Measurements from ENCODE around the gene BCL2L1.
"Not testable (repeated sequence)": the region's sequence is repeated elsewhere in the genome, so short reads cannot be mapped to it uniquely, and the experiment has no call there.

The BCL2L1 gene

GRCh38 chr20:31751126-31751525 lies 28.5 kb upstream of the BCL2L1 start:
- H2BK5ac ChIP-seq (ENCODE audit: low read length), result no peak overlapping the region
- no peak for DNase-seq
- no peak overlapping the region for H3K9ac ChIP-seq (ENCODE audit: low read length)
- H3K4me2 ChIP-seq (ENCODE audit: low read length), result no peak overlapping the region
- H3K36me3 ChIP-seq (ENCODE audit: control insufficient read depth, insufficient read depth, low read length), result no peaks in the 10 kb centered on the region
- H4K5ac ChIP-seq (ENCODE audit: low read length), result no peak overlapping the region
- H3K79me2 ChIP-seq (ENCODE audit: control insufficient read depth, insufficient read depth, low read length), result peaks cover 40% of the 10 kb centered on the region
- no peak overlapping the region for H2BK15ac ChIP-seq (replicated peaks; ENCODE audit: low read depth)
- H4K8ac ChIP-seq (ENCODE audit: low read depth, low read length), result no peak overlapping the region
- H2AK5ac ChIP-seq (ENCODE audit: low read length), result no peak overlapping the region
- H3K79me1 ChIP-seq (ENCODE audit: low read length), result peaks cover 10% of the 10 kb centered on the region
- no CpG with 5 or more reads among the region's 1 CpG for WGBS (ENCODE audit: extremely low coverage, insufficient coverage, low lambda C conversion rate)
- H2BK120ac ChIP-seq (ENCODE audit: low read depth, low read length), result no peak overlapping the region
- no peak overlapping the region for H3K56ac ChIP-seq (ENCODE audit: low read length)
- H3K18ac ChIP-seq (ENCODE audit: low read length), result no peak overlapping the region
- no peak overlapping the region for H3K4me3 ChIP-seq (ENCODE audit: low read length)
- no peak overlapping the region for H3K27ac ChIP-seq (ENCODE audit: low read depth, low read length)
- no peak overlapping the region for H3K4ac ChIP-seq (ENCODE audit: low read depth, low read length)
- no peak overlapping the region for H3K23ac ChIP-seq (ENCODE audit: low read length)
- no peaks in the 10 kb centered on the region for H3K4me1 ChIP-seq (ENCODE audit: control insufficient read depth, low read depth, low read length)
- no peaks in the 10 kb centered on the region for H3K27me3 ChIP-seq (ENCODE audit: insufficient read depth, low read length, poor library complexity)

DNA sequence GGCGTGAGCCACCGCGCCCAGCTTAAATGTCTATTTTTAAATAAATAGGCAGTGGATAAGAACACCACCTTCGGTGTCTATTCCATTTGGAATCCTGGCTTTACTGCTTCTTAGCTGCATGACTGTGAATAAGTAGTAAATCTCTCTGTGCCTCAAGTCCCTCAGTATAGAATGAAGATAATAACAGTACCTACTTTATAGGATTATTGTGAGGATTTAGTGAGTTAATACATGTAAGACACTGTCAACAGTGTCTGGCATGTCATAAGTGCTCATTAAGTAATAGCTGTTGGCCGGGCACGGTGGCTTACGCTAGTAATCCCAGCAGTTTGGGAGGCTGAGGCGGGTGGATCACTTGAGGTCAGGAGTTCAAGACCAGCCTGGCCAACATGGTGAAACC lies 26.6 kb upstream of the BCL2L1 start:
- H2BK15ac ChIP-seq (replicated peaks; ENCODE audit: low read depth), result no peak overlapping the region
- H3K9ac ChIP-seq (ENCODE audit: low read length), result no peak overlapping the region
- no peak overlapping the region for H3K18ac ChIP-seq (ENCODE audit: low read length)
- H3K4me3 ChIP-seq (ENCODE audit: low read length), result no peak overlapping the region
- no peaks in the 10 kb centered on the region for H3K4me1 ChIP-seq (ENCODE audit: control insufficient read depth, low read depth, low read length)
- H3K36me3 ChIP-seq (ENCODE audit: control insufficient read depth, insufficient read depth, low read length), result no peaks in the 10 kb centered on the region
- no peak overlapping the region for H4K5ac ChIP-seq (ENCODE audit: low read length)
- no peak overlapping the region for H3K56ac ChIP-seq (ENCODE audit: low read length)
- H2BK120ac ChIP-seq (ENCODE audit: low read depth, low read length), result no peak overlapping the region
- no peak overlapping the region for H3K4me2 ChIP-seq (ENCODE audit: low read length)
- no CpG with 5 or more reads among the region's 8 CpGs for WGBS (ENCODE audit: extremely low coverage, insufficient coverage, low lambda C conversion rate)
- no peak overlapping the region for H2AK5ac ChIP-seq (ENCODE audit: low read length)
- no peak overlapping the region for H2BK5ac ChIP-seq (ENCODE audit: low read length)
- H4K8ac ChIP-seq (ENCODE audit: low read depth, low read length), result no peak overlapping the region
- DNase-seq, result no peak
- H3K27me3 ChIP-seq (ENCODE audit: insufficient read depth, low read length, poor library complexity), result no peaks in the 10 kb centered on the region
- H3K79me1 ChIP-seq (ENCODE audit: low read length), result peaks cover 9% of the 10 kb centered on the region
- H3K4ac ChIP-seq (ENCODE audit: low read depth, low read length), result no peak overlapping the region
- no peak overlapping the region for H3K23ac ChIP-seq (ENCODE audit: low read length)
- peaks cover 38% of the 10 kb centered on the region for H3K79me2 ChIP-seq (ENCODE audit: control insufficient read depth, insufficient read depth, low read length)
- no peak overlapping the region for H3K27ac ChIP-seq (ENCODE audit: low read depth, low read length)

GRCh38 chr20:31747640-31748039 lies 25.0 kb upstream of the BCL2L1 start:
- Histone ChIP-seq H4K8ac (ENCODE audit: low read depth, low read length) (no peak overlapping the region), H3K4me1 (ENCODE audit: control insufficient read depth, low read depth, low read length) (no peaks in the 10 kb centered on the region), H3K23ac (ENCODE audit: low read length) (no peak overlapping the region), H3K79me1 (ENCODE audit: low read length) (peaks cover 7% of the 10 kb centered on the region), H3K4me3 (ENCODE audit: low read length) (no peak overlapping the region), H2AK5ac (ENCODE audit: low read length) (no peak overlapping the region), H3K4ac (ENCODE audit: low read depth, low read length) (no peak overlapping the region), H3K36me3 (ENCODE audit: control insufficient read depth, insufficient read depth, low read length) (no peaks in the 10 kb centered on the region), H2BK5ac (ENCODE audit: low read length) (no peak overlapping the region), H2BK15ac (replicated peaks; ENCODE audit: low read depth) (no peak overlapping the region), H3K27ac (ENCODE audit: low read depth, low read length) (no peak overlapping the region), H3K18ac (ENCODE audit: low read length) (no peak overlapping the region), H4K5ac (ENCODE audit: low read length) (no peak overlapping the region), H3K4me2 (ENCODE audit: low read length) (no peak overlapping the region), H2BK120ac (ENCODE audit: low read depth, low read length) (no peak overlapping the region), H3K79me2 (ENCODE audit: control insufficient read depth, insufficient read depth, low read length) (peaks cover 33% of the 10 kb centered on the region), H3K56ac (ENCODE audit: low read length) (no peak overlapping the region), H3K9ac (ENCODE audit: low read length) (no peak overlapping the region), H3K27me3 (ENCODE audit: insufficient read depth, low read length, poor library complexity) (no peaks in the 10 kb centered on the region)
- DNase-seq, result peak; percentile 7
- WGBS (ENCODE audit: extremely low coverage, insufficient coverage, low lambda C conversion rate), result no CpG with 5 or more reads among the region's 5 CpGs

GRCh38 chr20:31747028-31747427 lies 24.4 kb upstream of the BCL2L1 start:
- H4K5ac ChIP-seq (ENCODE audit: low read length); H3K23ac ChIP-seq (ENCODE audit: low read length); H3K18ac ChIP-seq (ENCODE audit: low read length); H3K27ac ChIP-seq (ENCODE audit: low read depth, low read length); H3K4ac ChIP-seq (ENCODE audit: low read depth, low read length); H2BK15ac ChIP-seq (replicated peaks; ENCODE audit: low read depth); H2BK5ac ChIP-seq (ENCODE audit: low read length); H3K4me2 ChIP-seq (ENCODE audit: low read length); H3K79me1 ChIP-seq (ENCODE audit: low read length); H3K56ac ChIP-seq (ENCODE audit: low read length); H2AK5ac ChIP-seq (ENCODE audit: low read length); H3K27me3 ChIP-seq (ENCODE audit: insufficient read depth, low read length, poor library complexity); H2BK120ac ChIP-seq (ENCODE audit: low read depth, low read length); H3K9ac ChIP-seq (ENCODE audit: low read length); H3K36me3 ChIP-seq (ENCODE audit: control insufficient read depth, insufficient read depth, low read length); H4K8ac ChIP-seq (ENCODE audit: low read depth, low read length); DNase-seq; H3K4me1 ChIP-seq (ENCODE audit: control insufficient read depth, low read depth, low read length); H3K4me3 ChIP-seq (ENCODE audit: low read length): not testable (repeated sequence)
- peaks cover 33% of the 10 kb centered on the region for H3K79me2 ChIP-seq (ENCODE audit: control insufficient read depth, insufficient read depth, low read length)
- WGBS (ENCODE audit: extremely low coverage, insufficient coverage, low lambda C conversion rate), result no CpG with 5 or more reads among the region's 14 CpGs

DNA sequence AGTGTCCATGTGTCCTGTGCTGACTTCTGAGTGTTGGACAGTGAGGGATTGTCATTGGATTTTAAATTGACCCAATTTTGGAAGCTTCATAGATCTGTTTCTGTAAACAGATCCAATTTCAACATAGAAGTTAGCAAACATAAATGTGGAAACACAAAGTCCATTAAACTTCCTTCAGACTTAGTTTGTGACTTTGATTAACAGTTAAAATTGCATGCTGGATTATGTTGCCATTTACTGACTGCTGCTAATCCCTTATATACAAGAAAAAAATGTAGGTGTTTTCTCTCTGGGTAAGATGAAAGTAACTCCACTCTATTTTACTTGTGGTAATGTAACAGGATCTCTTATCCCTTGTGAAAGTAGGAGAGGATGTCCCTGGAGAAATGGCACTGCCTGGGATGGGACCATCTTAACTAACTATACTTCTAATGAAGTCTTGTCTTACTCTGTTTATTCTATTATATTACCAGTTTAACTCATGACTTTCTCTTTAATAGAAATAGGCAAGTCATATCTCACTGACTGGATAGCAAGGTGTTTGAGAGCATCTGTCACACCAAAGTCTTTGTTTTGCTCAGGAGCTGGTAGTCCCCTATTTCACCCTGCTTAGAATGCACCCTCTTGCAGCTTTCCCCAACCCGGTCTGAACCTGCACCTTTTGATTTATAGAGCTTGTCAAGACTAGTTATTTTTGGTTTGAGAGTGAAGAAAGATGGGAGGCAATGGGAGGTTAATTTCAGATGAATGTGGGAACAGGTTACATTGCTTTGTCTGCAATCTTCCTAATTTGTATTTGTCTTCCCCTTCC lies 23.6 kb upstream of the BCL2L1 start:
- Histone ChIP-seq H3K4me1 (ENCODE audit: control insufficient read depth, low read depth, low read length) (no peaks in the 10 kb centered on the region), H3K56ac (ENCODE audit: low read length) (no peak overlapping the region), H3K4me3 (ENCODE audit: low read length) (no peak overlapping the region), H3K23ac (ENCODE audit: low read length) (no peak overlapping the region), H3K27ac (ENCODE audit: low read depth, low read length) (no peak overlapping the region), H3K79me2 (ENCODE audit: control insufficient read depth, insufficient read depth, low read length) (peaks cover 35% of the 10 kb centered on the region), H3K9ac (ENCODE audit: low read length) (no peak overlapping the region), H2BK15ac (replicated peaks; ENCODE audit: low read depth) (no peak overlapping the region), H2BK120ac (ENCODE audit: low read depth, low read length) (no peak overlapping the region), H3K36me3 (ENCODE audit: control insufficient read depth, insufficient read depth, low read length) (no peaks in the 10 kb centered on the region), H3K79me1 (ENCODE audit: low read length) (peaks cover 4% of the 10 kb centered on the region), H3K4me2 (ENCODE audit: low read length) (no peak overlapping the region), H3K27me3 (ENCODE audit: insufficient read depth, low read length, poor library complexity) (no peaks in the 10 kb centered on the region), H4K8ac (ENCODE audit: low read depth, low read length) (no peak overlapping the region), H4K5ac (ENCODE audit: low read length) (no peak overlapping the region), H2BK5ac (ENCODE audit: low read length) (no peak overlapping the region), H3K18ac (ENCODE audit: low read length) (no peak overlapping the region), H3K4ac (ENCODE audit: low read depth, low read length) (no peak overlapping the region), H2AK5ac (ENCODE audit: low read length) (no peak overlapping the region)
- no peak for DNase-seq
- no CpG with 5 or more reads among the region's 1 CpG for WGBS (ENCODE audit: extremely low coverage, insufficient coverage, low lambda C conversion rate)

Data from mesendoderm (in vitro differentiated cells).